Measurements from ENCODE around the gene UCKL1. TPM values are rescaled to one million over a fixed set of nuclear protein-coding genes. Genes with fewer than 3 reads are reported as not detected.
A peak's percentile ranks its signal among the peaks of the same experiment; 100 is the strongest.

The UCKL1 gene
- total RNA-seq, 1 experiment from 2014 or later: 43.7 TPM

DNA sequence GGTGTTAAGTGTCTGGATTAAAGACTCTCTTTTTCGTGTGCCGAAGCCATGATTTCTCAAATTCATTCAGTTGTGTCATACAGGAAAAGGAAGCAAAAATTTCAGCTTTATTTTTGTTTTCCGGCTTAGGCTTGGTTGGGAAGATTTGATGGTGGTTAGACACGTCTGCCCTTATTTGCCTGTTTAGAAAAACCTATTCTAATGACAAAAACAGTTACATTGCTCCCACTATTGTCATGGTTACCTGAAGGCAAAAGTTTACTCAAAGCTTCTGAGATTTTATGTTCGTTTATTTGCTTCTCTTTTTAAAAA, 60.3 kb downstream of the UCKL1 start:
- TSS peak; percentile 56 for BruUV-seq (replicated peaks)
- H3K27ac Mint-ChIP-seq (ENCODE audit: low read depth, unreplicated experiment): peak overlapping the region; percentile 88
- peaks cover 29% of the 10 kb centered on the region for H3K36me3 Mint-ChIP-seq (ENCODE audit: insufficient read depth, unreplicated experiment)
- peaks cover 22% of the 10 kb centered on the region for H3K4me1 Mint-ChIP-seq (ENCODE audit: insufficient read depth, unreplicated experiment)
- H3K9me3 Mint-ChIP-seq (ENCODE audit: unreplicated experiment): no peaks in the 10 kb centered on the region
- no peaks in the 10 kb centered on the region for H3K27me3 Mint-ChIP-seq (ENCODE audit: insufficient read depth, unreplicated experiment)
- POLR2A ChIA-PET: interaction anchor here (0.7 to 6.8 kb wide), 28 partner anchors 9 to 375 kb away, joined by 3 to 142 read pairs (median 5); partner anchors contain the start of genes ARFRP1, GMEB2, PRPF6 and RTEL1
- intact Hi-C loops (cut with micrococcal nuclease): loop anchor here (2.0 kb wide), 1 partner anchor 23 kb away; no protein-coding TSS in a partner anchor
- CTCF ChIA-PET: interaction anchor here (0.6 to 1.9 kb wide), 7 partner anchors 10 to 358 kb away, joined by 3 to 11 read pairs (median 5); partner anchors contain the start of genes PTK6 and TPD52L2
- peak overlapping the region; percentile 66 for H3K4me3 Mint-ChIP-seq (ENCODE audit: unreplicated experiment)
- peak; percentile 42 for DNase-seq (ENCODE audit: unreplicated experiment)
- TF ChIP-seq CTCF (IDR thresholded peaks at IDR 0.05; ENCODE audit: unreplicated experiment): no peak

- Mint-ChIP-seq H3K4me1 (ENCODE audit: insufficient read depth, unreplicated experiment) (peaks cover 22% of the 10 kb centered on the region), H3K27me3 (ENCODE audit: insufficient read depth, unreplicated experiment) (no peaks in the 10 kb centered on the region), H3K36me3 (ENCODE audit: insufficient read depth, unreplicated experiment) (peaks cover 33% of the 10 kb centered on the region), H3K27ac (ENCODE audit: low read depth, unreplicated experiment) (peak overlapping the region; percentile 88), H3K9me3 (ENCODE audit: unreplicated experiment) (no peaks in the 10 kb centered on the region), H3K4me3 (ENCODE audit: unreplicated experiment) (peak overlapping the region; percentile 66)
- CTCF ChIA-PET: interaction anchor here (0.6 to 1.9 kb wide), 7 partner anchors 11 to 358 kb away, joined by 3 to 11 read pairs (median 5); partner anchors contain the start of genes PTK6 and TPD52L2
- no TSS peak for BruUV-seq (replicated peaks)
- intact Hi-C loops (cut with micrococcal nuclease): loop anchor here (2.0 kb wide), 1 partner anchor 23 kb away; no protein-coding TSS in a partner anchor
- DNase-seq (ENCODE audit: unreplicated experiment): no peak
- POLR2A ChIA-PET: interaction anchor here (0.6 to 6.8 kb wide), 31 partner anchors 8 to 374 kb away, joined by 3 to 142 read pairs (median 5); partner anchors contain the start of genes ARFRP1, GMEB2, PRPF6 and RTEL1
- no peak for TF ChIP-seq CTCF (IDR thresholded peaks at IDR 0.05; ENCODE audit: unreplicated experiment)
These were observed 60.8 kb downstream of the UCKL1 start for GRCh38 chr20:63895202-63895951.

- POLR2A ChIA-PET: interaction anchor here (0.6 to 6.8 kb wide), 20 partner anchors 8 to 655 kb away, joined by 3 to 142 read pairs (median 4); partner anchors contain the start of genes PRPF6, SAMD10, TPD52L2 and UCKL1
- BruUV-seq (replicated peaks): no TSS peak
These were observed 61.6 kb downstream of the UCKL1 start, which contains the start of gene DNAJC5 for GRCh38 chr20:63894358-63895201. TSS of gene DNAJC5 (plus strand) at chr20:63895126. CDS start at chr20:63928346, 33,220 bp downstream.

More at GRCh38 chr20:63894358-63895201, 61.6 kb downstream of the UCKL1 start, which contains the start of gene DNAJC5:
- Mint-ChIP-seq H3K27ac (ENCODE audit: low read depth, unreplicated experiment) (peak within 1 kb of the TSS; percentile 88), H3K27me3 (ENCODE audit: insufficient read depth, unreplicated experiment) (no peaks in the 10 kb centered on the region), H3K4me1 (ENCODE audit: insufficient read depth, unreplicated experiment) (peaks cover 29% of the 10 kb centered on the region), H3K4me3 (ENCODE audit: unreplicated experiment) (peak within 1 kb of the TSS; percentile 66), H3K9me3 (ENCODE audit: unreplicated experiment) (no peaks in the 10 kb centered on the region), H3K36me3 (ENCODE audit: insufficient read depth, unreplicated experiment) (peaks cover 41% of the 10 kb centered on the region)
- peak; percentile 93 for DNase-seq (ENCODE audit: unreplicated experiment)
- intact Hi-C loops (cut with micrococcal nuclease): loop anchor here (2.0 kb wide), 1 partner anchor 22 kb away; no protein-coding TSS in a partner anchor
- TF ChIP-seq CTCF (IDR thresholded peaks at IDR 0.05; ENCODE audit: unreplicated experiment): no peak
- CTCF ChIA-PET: interaction anchor here (0.6 to 1.2 kb wide), 3 partner anchors 15 to 108 kb away, joined by 3 to 5 read pairs (median 3); no protein-coding TSS in a partner anchor

Data from MCF 10A (cell line).